GM23338 (cell line): ENCODE measurements around the gene KRT2. TPM values are rescaled to one million over a fixed set of nuclear protein-coding genes. Genes with fewer than 3 reads are reported as not detected.
A peak's percentile ranks its signal among the peaks of the same experiment; 100 is the strongest.

Experiments
- ATAC-seq: fragments of 200-7000 bp; cut with Tn5 transposase; 3 replicates; pipeline ENCODE4 v1.9.1; 2020
- DNase-seq: peaks from one replicate; pipeline ENCODE4 v3.0.0-alpha.2; 2015; ENCODE audit warnings: low spot score
- H2AFZ ChIP-seq: fragments of 200-600 bp; sonication (generic); 2 replicates; pipeline ENCODE4 v1.8.0; 2016; ENCODE audit warnings: antibody characterized with exemption, mild to moderate bottlenecking, moderate library complexity
- H3F3A ChIP-seq: fragments of 200-600 bp; sonication (generic); replicated peaks from 2 replicates; pipeline ENCODE4 v1.8.0; 2017; ENCODE audit warnings: antibody characterized with exemption, mixed run types, low read depth
- H3K27ac ChIP-seq: fragments of 200-600 bp; sonication (generic); 2 replicates; pipeline ENCODE4 v1.6.1; 2016; ENCODE audit warnings: low read depth
- H3K27me3 ChIP-seq: fragments of 200-600 bp; sonication (generic); 2 replicates; pipeline ENCODE4 v1.8.0; 2016; ENCODE audit warnings: mild to moderate bottlenecking, mixed run types, moderate library complexity; ENCODE audit not compliant: insufficient read depth
- H3K36me3 ChIP-seq: fragments of 200-600 bp; sonication (generic); 2 replicates; pipeline ENCODE4 v1.8.0; 2016; ENCODE audit warnings: mild to moderate bottlenecking; ENCODE audit not compliant: insufficient read depth
- H3K4me1 ChIP-seq: fragments of 200-600 bp; sonication (generic); 2 replicates; pipeline ENCODE4 v1.8.0; 2016; ENCODE audit warnings: mild to moderate bottlenecking, moderate library complexity; ENCODE audit not compliant: insufficient read depth
- H3K4me2 ChIP-seq: fragments of 200-600 bp; sonication (generic); 2 replicates; pipeline ENCODE4 v1.7.1; 2017; ENCODE audit warnings: mixed run types
- H3K4me3 ChIP-seq: fragments of 200-600 bp; sonication (generic); 2 replicates; pipeline ENCODE4 v1.6.1; 2016; ENCODE audit warnings: mixed run types
- H3K79me2 ChIP-seq: fragments of 200-600 bp; sonication (generic); replicated peaks from 2 replicates; pipeline ENCODE4 v1.8.0; 2017; ENCODE audit warnings: mild to moderate bottlenecking; ENCODE audit not compliant: insufficient read depth
- H3K9me2 ChIP-seq: fragments of 200-600 bp; sonication (generic); 2 replicates; pipeline ENCODE4 v1.8.0; 2017; ENCODE audit not compliant: insufficient read depth
- H4K20me1 ChIP-seq: fragments of 200-600 bp; sonication (generic); replicated peaks from 2 replicates; pipeline ENCODE4 v1.8.0; 2017; ENCODE audit warnings: mild to moderate bottlenecking; ENCODE audit not compliant: insufficient read depth
- H3K27ac Mint-ChIP-seq: 2 replicates; pipeline ENCODE4 v1.8.0; 2020; ENCODE audit warnings: inconsistent platforms, mild to moderate bottlenecking, moderate library complexity, mixed read lengths
- H3K27me3 Mint-ChIP-seq: 3 replicates; pipeline ENCODE4 v1.8.0; 2022; ENCODE audit warnings: low read depth, mild to moderate bottlenecking, moderate library complexity, mixed read lengths, inconsistent platforms; ENCODE audit not compliant: insufficient read depth, poor library complexity
- H3K36me3 Mint-ChIP-seq: 3 replicates; pipeline ENCODE4 v1.8.0; 2021; ENCODE audit warnings: low read depth, mild to moderate bottlenecking, inconsistent platforms, moderate library complexity, mixed read lengths
- H3K4me1 Mint-ChIP-seq: 3 replicates; pipeline ENCODE4 v1.8.0; 2020; ENCODE audit warnings: mild to moderate bottlenecking, inconsistent platforms, mixed read lengths
- H3K4me3 Mint-ChIP-seq: 3 replicates; pipeline ENCODE4 v1.8.0; 2021; ENCODE audit warnings: moderate library complexity, mild to moderate bottlenecking, inconsistent platforms, mixed read lengths
- H3K9me3 Mint-ChIP-seq: 3 replicates; pipeline ENCODE4 v1.8.0; 2020; ENCODE audit warnings: moderate library complexity, mild to moderate bottlenecking, inconsistent platforms, mixed read lengths
- CREB1 ChIP-seq: fragments of 250-450 bp; sonication (Bioruptor Pico); IDR thresholded peaks from 2 replicates; pipeline ENCODE4 v1.5.0; 2020; ENCODE audit warnings: low read depth, mild to moderate bottlenecking, moderate library complexity
- ETS1 ChIP-seq: IDR thresholded peaks from 2 replicates; pipeline ENCODE4 v1.6.1; 2016; ENCODE audit warnings: antibody characterized with exemption
- EZH2 ChIP-seq: fragments of 200-600 bp; sonication (generic); IDR thresholded peaks from one replicate; pipeline ENCODE4 v1.8.0; 2017; ENCODE audit warnings: antibody characterized with exemption, mild to moderate bottlenecking, low read depth; ENCODE audit not compliant: unreplicated experiment
- EZH2phosphoT487 ChIP-seq: fragments of 200-600 bp; sonication (generic); IDR thresholded peaks from one replicate; pipeline ENCODE4 v1.8.1; 2018; ENCODE audit warnings: antibody characterized with exemption; ENCODE audit not compliant: unreplicated experiment
- NANOG ChIP-seq: IDR thresholded peaks from 2 replicates; pipeline ENCODE4 v1.6.1; 2016; ENCODE audit warnings: antibody characterized with exemption, borderline replicate concordance
- POLR2AphosphoS5 ChIP-seq: IDR thresholded peaks from 2 replicates; pipeline ENCODE4 v1.6.1; 2016; ENCODE audit warnings: antibody characterized with exemption, low read depth
- STAT1 ChIP-seq: IDR thresholded peaks from one replicate; pipeline ENCODE4 v1.6.1; 2016; ENCODE audit warnings: antibody characterized with exemption; ENCODE audit not compliant: unreplicated experiment
- ZNF114 ChIP-seq: fragments of 250-450 bp; sonication (Bioruptor Pico); IDR thresholded peaks from 2 replicates; pipeline ENCODE4 v1.5.0; 2020; ENCODE audit warnings: mild to moderate bottlenecking, moderate library complexity
- ZNF331 ChIP-seq: fragments of 250-450 bp; sonication (Bioruptor Pico); IDR thresholded peaks from 2 replicates; pipeline ENCODE4 v1.5.0; 2020; ENCODE audit warnings: low read depth, mild to moderate bottlenecking, moderate library complexity
- ZNF462 ChIP-seq: fragments of 250-450 bp; sonication (Bioruptor Pico); IDR thresholded peaks from 2 replicates; pipeline ENCODE4 v1.5.0; 2020; ENCODE audit warnings: mild to moderate bottlenecking, moderate library complexity
- polyA plus RNA-seq: library from polyadenylated mRNA; unstranded; fragments of >200 nt; fragmentation: Nextera tagmentation; extraction: Ambion mirVana; gene quantifications from 2 replicates; pipeline ENCODE4 v1.2.1, GENCODE V29; 2016
- total RNA-seq: library from RNA; depleted of rRNA; stranded (reverse); fragments of >200 nt; shearing (Covaris generic); gene quantifications from 2 replicates; pipeline ENCODE4 v1.2.3, GENCODE V29; 2014
- TF ChIP-seq, protein P1 (sequence below), 2 experiments: fragments of 200-600 bp in 1 of 2; sonication (generic) in 1 of 2; conservative IDR thresholded peaks; 2 replicates each; pipeline versions ENCODE4 v1.5.1 to v1.6.1; 2016 to 2017; ENCODE audit warnings: antibody characterized with exemption in 2 of 2, low read depth in 2 of 2, mild to moderate bottlenecking in 2 of 2, moderate library complexity in 1 of 2

KRT2 gene
- total and polyA plus RNA-seq, 2 experiments from 2014 or later = not detected

- no peaks in the 10 kb centered on the region for H3K36me3 ChIP-seq
- H3K4me1 ChIP-seq = no peaks in the 10 kb centered on the region
- H3K79me2 ChIP-seq = no peaks in the 10 kb centered on the region
- DNase-seq (no peak), ATAC-seq (no peak)
- H3K4me2 ChIP-seq = no peak overlapping the region
- H3K27me3 ChIP-seq = no peaks in the 10 kb centered on the region
- Mint-ChIP-seq H3K27ac (no peak overlapping the region), H3K4me3 (no peak overlapping the region), H3K9me3 (peaks cover under 1% of the 10 kb centered on the region; the same call in 1 of the 3 replicates), H3K36me3 (no peaks in the 10 kb centered on the region), H3K4me1 (no peaks in the 10 kb centered on the region; the same call in 2 of the 3 replicates), H3K27me3 (peaks cover 5% of the 10 kb centered on the region)
- H3K27ac ChIP-seq = no peak overlapping the region
- no peaks in the 10 kb centered on the region for H3F3A ChIP-seq
- no peak overlapping the region for H3K4me3 ChIP-seq
- no peaks in the 10 kb centered on the region for H3K9me2 ChIP-seq
- H2AFZ ChIP-seq = peak overlapping the region; percentile 38; the same call in 1 of the 2 replicates
- TF ChIP-seq EZH2 (no peak), CREB1 (CRISPR knock-in tag) (no peak), ZNF331 (CRISPR knock-in tag) (no peak), NANOG (no peak), EZH2phosphoT487 (no peak), POLR2AphosphoS5 (no peak), ZNF114 (CRISPR knock-in tag) (no peak)
- TF ChIP-seq, protein P1, sequence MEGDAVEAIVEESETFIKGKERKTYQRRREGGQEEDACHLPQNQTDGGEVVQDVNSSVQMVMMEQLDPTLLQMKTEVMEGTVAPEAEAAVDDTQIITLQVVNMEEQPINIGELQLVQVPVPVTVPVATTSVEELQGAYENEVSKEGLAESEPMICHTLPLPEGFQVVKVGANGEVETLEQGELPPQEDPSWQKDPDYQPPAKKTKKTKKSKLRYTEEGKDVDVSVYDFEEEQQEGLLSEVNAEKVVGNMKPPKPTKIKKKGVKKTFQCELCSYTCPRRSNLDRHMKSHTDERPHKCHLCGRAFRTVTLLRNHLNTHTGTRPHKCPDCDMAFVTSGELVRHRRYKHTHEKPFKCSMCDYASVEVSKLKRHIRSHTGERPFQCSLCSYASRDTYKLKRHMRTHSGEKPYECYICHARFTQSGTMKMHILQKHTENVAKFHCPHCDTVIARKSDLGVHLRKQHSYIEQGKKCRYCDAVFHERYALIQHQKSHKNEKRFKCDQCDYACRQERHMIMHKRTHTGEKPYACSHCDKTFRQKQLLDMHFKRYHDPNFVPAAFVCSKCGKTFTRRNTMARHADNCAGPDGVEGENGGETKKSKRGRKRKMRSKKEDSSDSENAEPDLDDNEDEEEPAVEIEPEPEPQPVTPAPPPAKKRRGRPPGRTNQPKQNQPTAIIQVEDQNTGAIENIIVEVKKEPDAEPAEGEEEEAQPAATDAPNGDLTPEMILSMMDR (conservative IDR thresholded peaks at IDR 0.05; ENCODE audit: low read depth in 2 of 2) = no peak
- H4K20me1 ChIP-seq = no peaks in the 10 kb centered on the region
Measured at GRCh38 chr12:52657250-52657902, 5.4 kb upstream of the KRT2 start.

DNA sequence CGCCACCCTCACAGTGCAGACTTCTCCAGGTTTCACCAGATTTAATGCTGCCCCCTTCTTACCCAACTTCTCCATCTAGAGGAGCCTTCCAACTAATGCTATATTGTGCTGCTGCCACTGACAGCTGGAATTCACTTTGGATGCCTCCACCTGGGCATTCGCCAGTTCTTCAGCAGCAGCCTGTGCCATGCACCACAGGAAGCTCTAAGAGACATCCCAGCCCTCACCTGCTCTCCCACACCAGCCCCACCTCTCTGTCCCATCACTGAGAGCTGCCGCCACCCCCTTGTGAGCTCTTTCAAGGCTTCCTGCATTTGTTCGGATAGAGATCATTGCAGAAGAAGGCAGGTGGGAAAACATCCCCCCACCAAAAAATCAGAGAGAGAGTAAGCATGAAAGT is 4.6 kb upstream of the KRT2 start:
- no peak overlapping the region for H3K27ac Mint-ChIP-seq
- no peaks in the 10 kb centered on the region for H4K20me1 ChIP-seq
- H3K36me3 Mint-ChIP-seq = no peaks in the 10 kb centered on the region
- peaks cover 8% of the 10 kb centered on the region; the same call in 2 of the 3 replicates for H3K9me3 Mint-ChIP-seq
- no peak overlapping the region for H3K4me3 Mint-ChIP-seq
- H3K79me2 ChIP-seq = no peaks in the 10 kb centered on the region
- H3K4me1 ChIP-seq = no peaks in the 10 kb centered on the region
- no peaks in the 10 kb centered on the region for H3K27me3 ChIP-seq
- H3K9me2 ChIP-seq = 0 out of 2 replicates have a peak, but pooled peaks cover 4% of the 10 kb centered on the region
- H3K27ac ChIP-seq = no peak overlapping the region
- H2AFZ ChIP-seq = no peak overlapping the region
- no peaks in the 10 kb centered on the region; the same call in 2 of the 3 replicates for H3K4me1 Mint-ChIP-seq
- H3F3A ChIP-seq = no peaks in the 10 kb centered on the region
- H3K27me3 Mint-ChIP-seq = peaks cover 11% of the 10 kb centered on the region
- ATAC-seq (peak; percentile 51), DNase-seq (no peak)
- no peaks in the 10 kb centered on the region for H3K36me3 ChIP-seq
- no peak overlapping the region for H3K4me3 ChIP-seq
- H3K4me2 ChIP-seq = no peak overlapping the region
- TF ChIP-seq CREB1 (CRISPR knock-in tag) (no peak), ZNF114 (CRISPR knock-in tag) (no peak), ZNF331 (CRISPR knock-in tag) (no peak), ZNF462 (CRISPR knock-in tag) (no peak), ETS1 (no peak), STAT1 (no peak)
